Muscle of leg (tissue), 11 donors: Measurements from ENCODE around the gene AOPEP. TPM values are rescaled to one million over a fixed set of nuclear protein-coding genes. Genes with fewer than 3 reads are reported as not detected.
"Not testable (repeated sequence)": the region's sequence is repeated elsewhere in the genome, so short reads cannot be mapped to it uniquely, and the experiment has no call there.

Experiments used
- DNase-seq: peaks from one replicate; pipeline ENCODE4 v3.0.0; 2013
- H3K27ac ChIP-seq: one replicate; pipeline ENCODE4 v1.5.1; 2013; ENCODE audit warnings: mild to moderate bottlenecking, low read length, control low read depth
- H3K27me3 ChIP-seq: one replicate; pipeline ENCODE4 v1.6.1; 2013; ENCODE audit warnings: low read length; ENCODE audit not compliant: control insufficient read depth, insufficient read depth
- H3K36me3 ChIP-seq: one replicate; pipeline ENCODE4 v1.6.1; 2013; ENCODE audit warnings: low read length; ENCODE audit not compliant: control insufficient read depth, insufficient read depth
- H3K4me1 ChIP-seq: one replicate; pipeline ENCODE4 v1.6.1; 2013; ENCODE audit warnings: low read length; ENCODE audit not compliant: control insufficient read depth, insufficient read depth
- H3K4me3 ChIP-seq: one replicate; pipeline ENCODE4 v1.5.1; 2013; ENCODE audit warnings: low read length, control low read depth
- H3K9me3 ChIP-seq: replicated peaks from 2 replicates; pipeline ENCODE4 v1.6.1; 2013; ENCODE audit warnings: low read depth, low read length; ENCODE audit not compliant: control insufficient read depth
- WGBS: methylation state at CpG from one replicate; pipeline ENCODE4 v1.1.5; 2013; ENCODE audit warnings: missing lambda C conversion rate; ENCODE audit not compliant: insufficient coverage; 5-methylcytosine and 5-hydroxymethylcytosine counted together
- polyA plus RNA-seq, 8 donors: library from polyadenylated mRNA; unstranded; fragments of 120-200 nt; gene quantifications; one replicate each; pipeline versions ENCODE4 v1.2.1 to v1.2.3, GENCODE V29; 2013; ENCODE audit warnings: inconsistent platforms in 1 of 8, low replicate concordance in 1 of 8; ENCODE audit not compliant: insufficient read length in 8 of 8, insufficient read depth in 1 of 8
- total RNA-seq: library from RNA; stranded (reverse); fragments of 120-200 nt; gene quantifications from one replicate; pipeline ENCODE4 v1.2.4, GENCODE V29; 2013

Gene AOPEP
- total and polyA plus RNA-seq, 9 donors: 35.0 to 52.3 (median 43.3) TPM

DNA sequence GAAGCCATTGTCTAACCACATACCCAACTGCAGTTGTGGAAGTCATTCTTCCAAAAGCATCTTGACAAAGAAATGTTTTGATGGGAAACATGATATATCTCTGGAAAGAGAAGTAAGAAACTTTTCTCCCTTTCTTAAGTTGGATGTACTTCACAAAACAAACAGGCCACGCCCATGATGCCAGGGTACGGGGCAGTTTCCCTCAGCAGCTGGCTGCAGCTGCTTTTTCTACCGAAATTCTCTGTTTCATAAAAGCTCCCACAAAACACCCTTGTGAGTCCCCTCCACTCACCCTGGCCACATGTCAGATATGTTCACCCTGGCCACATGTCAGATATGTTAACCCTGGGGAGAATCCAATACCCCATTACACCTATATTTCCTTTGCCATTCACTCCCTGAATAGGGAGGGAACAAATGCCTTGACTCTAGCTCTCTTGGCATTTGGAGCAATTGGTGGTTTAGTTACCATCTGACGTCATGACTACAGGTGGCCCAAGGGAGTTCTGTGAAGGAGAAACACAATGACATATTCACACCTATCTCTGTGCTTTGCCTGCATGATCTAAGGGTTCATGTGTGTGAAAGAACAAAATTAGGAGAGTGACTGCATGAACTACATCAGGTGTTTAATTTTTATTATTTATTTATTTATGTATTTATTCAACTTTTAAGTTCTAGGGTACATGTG, 103.0 kb downstream of the AOPEP start:
- Histone ChIP-seq H3K27ac (peak overlapping the region; percentile 44), H3K27me3 (no peaks in the 10 kb centered on the region)
- 100% methylated on average over 3 of the region's 4 CpGs for WGBS

DNA sequence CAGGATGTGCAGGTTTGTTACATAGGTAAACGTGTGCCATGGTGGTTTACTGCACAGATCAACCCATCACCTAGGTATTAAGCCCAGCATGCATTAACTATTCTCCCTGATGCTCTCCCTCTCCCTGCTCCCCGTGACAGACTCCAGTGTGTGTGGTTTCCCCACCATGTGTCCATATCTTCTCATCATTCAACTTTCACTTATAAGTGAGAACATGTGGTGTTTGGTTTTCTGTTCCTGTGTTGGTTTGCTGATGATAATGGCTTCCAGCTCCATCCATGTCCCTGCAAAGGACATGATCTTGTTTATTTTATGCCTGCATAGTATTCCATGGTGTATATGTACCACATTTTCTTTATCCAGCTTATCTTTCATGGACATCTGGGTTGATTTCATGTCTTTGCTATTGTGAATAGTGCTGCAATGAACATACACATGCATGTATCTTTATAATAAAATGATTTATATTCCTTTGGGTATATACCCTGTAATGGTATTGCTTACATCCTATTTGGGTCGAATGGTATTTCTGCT, 103.6 kb downstream of the AOPEP start:
- not testable (repeated sequence) for H3K27ac ChIP-seq, H3K36me3 ChIP-seq, H3K27me3 ChIP-seq, H3K9me3 ChIP-seq, DNase-seq, H3K4me3 ChIP-seq
- peaks cover 13% of the 10 kb centered on the region for H3K4me1 ChIP-seq
- WGBS: no CpG with 5 or more reads among the region's 3 CpGs

More for the DNA sequence above, 103.0 kb downstream of the AOPEP start:
- Histone ChIP-seq H3K36me3 (peaks cover 3% of the 10 kb centered on the region), H3K9me3 (peaks cover 5% of the 10 kb centered on the region), H3K4me3 (no peak overlapping the region), H3K4me1 (peaks cover 17% of the 10 kb centered on the region)
- DNase-seq: peak; percentile 55

DNA sequence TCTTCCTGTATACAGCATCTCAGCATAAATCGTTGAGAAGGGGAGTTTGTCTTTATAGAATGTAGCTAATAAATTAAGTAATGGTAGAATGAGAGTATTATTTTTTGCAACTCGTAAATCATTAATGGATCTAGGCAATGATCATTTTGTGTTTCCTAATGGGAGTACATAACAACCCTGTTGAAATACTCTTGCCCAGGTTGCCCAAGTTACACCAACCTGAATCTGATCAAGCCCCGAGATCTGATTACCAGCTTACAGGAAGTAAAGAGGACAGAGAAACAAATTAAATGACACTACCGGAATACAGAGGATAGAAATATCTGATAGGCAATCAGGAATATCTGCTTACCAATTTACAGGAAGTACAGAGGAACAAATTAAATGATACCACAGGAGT, 107.3 kb downstream of the AOPEP start:
- H3K9me3 ChIP-seq: peaks cover 5% of the 10 kb centered on the region
- no peak overlapping the region for H3K27ac ChIP-seq
- no CpG with 5 or more reads among the region's 4 CpGs for WGBS
- DNase-seq: no peak
- H3K4me3 ChIP-seq: no peak overlapping the region
- no peaks in the 10 kb centered on the region for H3K27me3 ChIP-seq
- peaks cover 3% of the 10 kb centered on the region for H3K4me1 ChIP-seq
- H3K36me3 ChIP-seq: no peaks in the 10 kb centered on the region

DNA sequence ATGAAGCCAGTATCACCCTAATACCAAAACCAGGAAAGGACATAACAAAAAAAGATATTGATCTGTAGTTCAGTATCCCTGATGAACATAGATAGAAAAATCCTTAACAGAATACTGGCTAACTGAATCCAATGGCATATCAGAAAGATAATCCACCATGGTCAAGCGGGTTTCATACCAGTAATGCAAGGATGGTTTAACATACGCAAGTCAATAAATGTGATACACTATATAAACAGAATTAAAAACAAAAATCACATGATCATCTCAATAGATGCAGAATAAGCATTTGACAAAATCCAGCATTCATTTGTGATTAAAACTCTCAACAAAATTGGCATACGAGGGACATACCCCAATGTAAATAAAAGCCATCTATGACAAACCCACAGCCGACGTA, 110.9 kb downstream of the AOPEP start:
- Histone ChIP-seq H3K4me1 (no peaks in the 10 kb centered on the region), H3K36me3 (no peaks in the 10 kb centered on the region), H3K27ac (no peak overlapping the region), H3K27me3 (no peaks in the 10 kb centered on the region), H3K4me3 (no peak overlapping the region), H3K9me3 (peaks cover 10% of the 10 kb centered on the region)
- DNase-seq: no peak
- WGBS: no CpG with 5 or more reads among the region's 5 CpGs

DNA sequence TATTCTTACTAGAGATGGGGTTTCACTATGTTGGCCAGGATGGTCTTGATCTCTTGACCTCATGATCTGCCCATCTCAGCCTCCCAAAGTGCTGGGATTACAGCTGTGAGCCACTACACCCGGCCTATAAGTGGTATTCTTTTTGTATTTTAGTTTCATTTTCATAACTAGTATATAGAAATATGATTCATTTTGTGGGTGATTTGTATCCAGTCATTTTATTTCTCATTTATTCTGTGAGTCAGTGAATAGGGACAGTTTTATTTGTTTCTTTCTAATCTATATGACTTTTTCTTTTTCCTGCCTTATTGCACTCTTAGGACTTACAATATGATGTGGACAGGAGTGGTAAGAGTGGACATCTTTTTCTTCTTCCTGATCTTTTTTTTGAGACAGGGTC, 112.9 kb downstream of the AOPEP start:
- DNase-seq: no peak
- H3K36me3 ChIP-seq: no peaks in the 10 kb centered on the region
- no peak overlapping the region for H3K4me3 ChIP-seq
- no peaks in the 10 kb centered on the region for H3K4me1 ChIP-seq
- no peak overlapping the region for H3K27ac ChIP-seq
- H3K27me3 ChIP-seq: no peaks in the 10 kb centered on the region
- WGBS: no CpG with 5 or more reads among the region's 1 CpG
- H3K9me3 ChIP-seq: peaks cover 10% of the 10 kb centered on the region

GRCh38 chr9:94840738-94841137, 114.2 kb downstream of the AOPEP start:
- H3K9me3 ChIP-seq: peaks cover 10% of the 10 kb centered on the region
- no peaks in the 10 kb centered on the region for H3K4me1 ChIP-seq
- no peaks in the 10 kb centered on the region for H3K27me3 ChIP-seq
- no peak overlapping the region for H3K27ac ChIP-seq
- no peaks in the 10 kb centered on the region for H3K36me3 ChIP-seq
- no peak overlapping the region for H3K4me3 ChIP-seq
- DNase-seq: no peak

GRCh38 chr9:94843134-94843533, 116.6 kb downstream of the AOPEP start:
- 64% methylated on average over 4 of the region's 4 CpGs for WGBS
- H3K27ac ChIP-seq: no peak overlapping the region
- H3K9me3 ChIP-seq: peaks cover 10% of the 10 kb centered on the region
- no peaks in the 10 kb centered on the region for H3K27me3 ChIP-seq
- H3K36me3 ChIP-seq: no peaks in the 10 kb centered on the region
- H3K4me1 ChIP-seq: no peaks in the 10 kb centered on the region
- H3K4me3 ChIP-seq: no peak overlapping the region
- no peak for DNase-seq

DNA sequence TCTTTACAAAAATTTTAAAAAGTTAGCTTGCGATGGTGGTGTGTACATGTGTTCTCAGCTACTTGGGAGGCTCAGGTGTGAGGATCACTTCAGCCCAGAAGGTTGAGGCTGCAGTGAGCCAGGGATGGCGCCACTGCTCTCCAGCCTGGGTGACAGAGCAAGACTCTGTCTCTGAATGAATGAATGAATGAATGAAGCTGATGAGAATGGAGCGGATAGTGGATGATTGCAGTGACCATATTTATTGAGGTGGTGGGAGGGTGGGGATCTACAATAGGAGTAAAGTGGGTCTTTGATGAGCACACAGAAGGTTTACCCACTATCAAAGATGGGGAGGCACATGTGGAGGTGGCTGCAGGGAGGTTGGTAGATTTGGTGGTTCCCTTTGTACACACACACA, 120.2 kb downstream of the AOPEP start:
- no peak for DNase-seq
- no peak overlapping the region for H3K4me3 ChIP-seq
- 96% methylated on average over 3 of the region's 3 CpGs for WGBS
- H3K27me3 ChIP-seq: no peaks in the 10 kb centered on the region
- H3K4me1 ChIP-seq: no peaks in the 10 kb centered on the region
- H3K27ac ChIP-seq: no peak overlapping the region
- H3K36me3 ChIP-seq: peaks cover 3% of the 10 kb centered on the region
- H3K9me3 ChIP-seq: no peaks in the 10 kb centered on the region

DNA sequence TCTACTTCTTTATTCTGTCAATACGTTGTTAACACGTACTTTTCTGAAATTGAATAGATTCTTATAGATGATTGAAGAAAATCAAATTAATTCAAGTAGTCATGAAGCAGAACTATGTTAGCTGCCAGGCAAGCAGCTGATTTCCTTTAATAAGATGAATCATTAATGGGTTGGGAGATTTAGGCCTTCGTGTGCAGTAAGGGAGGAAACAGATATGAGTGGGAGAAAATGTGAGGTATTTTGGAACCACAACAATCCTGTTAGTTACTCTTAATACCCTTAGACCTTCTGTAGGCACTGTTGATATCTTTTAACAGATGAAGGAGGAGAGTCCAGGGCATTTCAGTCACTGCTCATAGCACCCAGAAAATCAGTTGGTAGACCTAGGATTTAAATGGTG, 121.0 kb downstream of the AOPEP start:
- no peak overlapping the region for H3K4me3 ChIP-seq
- H3K4me1 ChIP-seq: no peaks in the 10 kb centered on the region
- WGBS: no CpG with 5 or more reads among the region's 3 CpGs
- no peaks in the 10 kb centered on the region for H3K9me3 ChIP-seq
- H3K27me3 ChIP-seq: no peaks in the 10 kb centered on the region
- peak overlapping the region; percentile 42 for H3K27ac ChIP-seq
- peaks cover 3% of the 10 kb centered on the region for H3K36me3 ChIP-seq
- DNase-seq: no peak

DNA sequence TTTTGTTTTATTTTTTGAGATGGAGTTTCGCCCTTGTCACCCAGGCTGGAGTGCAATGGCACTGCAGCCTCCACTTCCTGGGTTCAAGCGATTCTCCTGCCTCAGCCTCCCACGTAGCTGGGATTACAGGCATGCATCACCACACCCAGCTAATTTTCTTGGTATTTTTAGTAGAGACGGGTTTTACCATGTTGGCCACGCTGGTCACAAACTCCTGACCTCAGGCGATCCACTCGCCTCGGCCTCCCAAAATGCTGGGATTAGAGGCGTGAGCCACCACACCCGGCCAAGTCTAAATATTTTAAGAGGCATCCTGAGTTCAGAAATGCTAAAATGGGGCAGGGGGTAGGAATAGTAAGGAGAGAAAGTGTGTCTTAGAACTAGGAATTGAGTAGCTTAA, 122.3 kb downstream of the AOPEP start:
- not testable (repeated sequence) for H3K4me3 ChIP-seq, H3K27me3 ChIP-seq, H3K4me1 ChIP-seq, H3K27ac ChIP-seq, H3K9me3 ChIP-seq, DNase-seq, H3K36me3 ChIP-seq
- WGBS: 91% methylated on average over 7 of the region's 10 CpGs
